ENCODE results near the gene RFPL4AL1.

Gene RFPL4AL1

GRCh38 chr19:55777528-55777927 lies 8.6 kb downstream of the RFPL4AL1 start:
- Histone ChIP-seq H3K9me3 (ENCODE audit: control insufficient read depth, low read depth, low read length) (peaks cover 60% of the 10 kb centered on the region), H3K9ac (ENCODE audit: low read length) (no peak overlapping the region), H3K4me1 (ENCODE audit: control insufficient read depth, low read depth, low read length) (no peaks in the 10 kb centered on the region), H3K36me3 (ENCODE audit: control insufficient read depth, low read depth, low read length) (no peaks in the 10 kb centered on the region), H3K27me3 (ENCODE audit: control insufficient read depth, insufficient read depth, low read length) (no peaks in the 10 kb centered on the region), H3K4me3 (ENCODE audit: low read length) (no peak overlapping the region), H3K27ac (ENCODE audit: low read length) (no peak overlapping the region)

GRCh38 chr19:55778331-55778730 lies 9.4 kb downstream of the RFPL4AL1 start:
- H3K9me3 ChIP-seq (ENCODE audit: control insufficient read depth, low read depth, low read length): peaks cover 63% of the 10 kb centered on the region
- H3K27me3 ChIP-seq (ENCODE audit: control insufficient read depth, insufficient read depth, low read length): no peaks in the 10 kb centered on the region

GRCh38 chr19:55781112-55781511 lies 12.2 kb downstream of the RFPL4AL1 start:
- H3K9ac ChIP-seq (ENCODE audit: low read length): no peak overlapping the region
- H3K27ac ChIP-seq (ENCODE audit: low read length): no peak overlapping the region
- no peak overlapping the region for H3K4me3 ChIP-seq (ENCODE audit: low read length)
- no peaks in the 10 kb centered on the region for H3K27me3 ChIP-seq (ENCODE audit: control insufficient read depth, insufficient read depth, low read length)
- H3K9me3 ChIP-seq (ENCODE audit: control insufficient read depth, low read depth, low read length): peaks cover 69% of the 10 kb centered on the region
- H3K36me3 ChIP-seq (ENCODE audit: control insufficient read depth, low read depth, low read length): no peaks in the 10 kb centered on the region
- H3K4me1 ChIP-seq (ENCODE audit: control insufficient read depth, low read depth, low read length): no peaks in the 10 kb centered on the region

More at GRCh38 chr19:55778331-55778730, 9.4 kb downstream of the RFPL4AL1 start:
- Histone ChIP-seq H3K4me1 (ENCODE audit: control insufficient read depth, low read depth, low read length) (no peaks in the 10 kb centered on the region), H3K36me3 (ENCODE audit: control insufficient read depth, low read depth, low read length) (no peaks in the 10 kb centered on the region), H3K9ac (ENCODE audit: low read length) (no peak overlapping the region), H3K27ac (ENCODE audit: low read length) (no peak overlapping the region), H3K4me3 (ENCODE audit: low read length) (no peak overlapping the region)

- no peaks in the 10 kb centered on the region for H3K27me3 ChIP-seq (ENCODE audit: control insufficient read depth, insufficient read depth, low read length)
- no peaks in the 10 kb centered on the region for H3K36me3 ChIP-seq (ENCODE audit: control insufficient read depth, low read depth, low read length)
- H3K9me3 ChIP-seq (ENCODE audit: control insufficient read depth, low read depth, low read length): peaks cover 55% of the 10 kb centered on the region
- H3K4me1 ChIP-seq (ENCODE audit: control insufficient read depth, low read depth, low read length): no peaks in the 10 kb centered on the region
- no peak overlapping the region for H3K4me3 ChIP-seq (ENCODE audit: low read length)
- H3K9ac ChIP-seq (ENCODE audit: low read length): no peak overlapping the region
- H3K27ac ChIP-seq (ENCODE audit: low read length): no peak overlapping the region
These were observed 26.1 kb downstream of the RFPL4AL1 start for GRCh38 chr19:55795021-55795420.

GRCh38 chr19:55801416-55801815 lies 32.5 kb downstream of the RFPL4AL1 start:
- Histone ChIP-seq H3K9ac (ENCODE audit: low read length) (no peak overlapping the region), H3K4me1 (ENCODE audit: control insufficient read depth, low read depth, low read length) (no peaks in the 10 kb centered on the region), H3K36me3 (ENCODE audit: control insufficient read depth, low read depth, low read length) (no peaks in the 10 kb centered on the region), H3K27ac (ENCODE audit: low read length) (no peak overlapping the region), H3K9me3 (ENCODE audit: control insufficient read depth, low read depth, low read length) (peaks cover 62% of the 10 kb centered on the region), H3K27me3 (ENCODE audit: control insufficient read depth, insufficient read depth, low read length) (no peaks in the 10 kb centered on the region), H3K4me3 (ENCODE audit: low read length) (no peak overlapping the region)

GRCh38 chr19:55802281-55802680 lies 33.4 kb downstream of the RFPL4AL1 start:
- no peaks in the 10 kb centered on the region for H3K36me3 ChIP-seq (ENCODE audit: control insufficient read depth, low read depth, low read length)

GRCh38 chr19:55809381-55810058 lies 40.6 kb downstream of the RFPL4AL1 start:
- no peak overlapping the region for H3K27ac ChIP-seq (ENCODE audit: low read length)
- H3K9me3 ChIP-seq (ENCODE audit: control insufficient read depth, low read depth, low read length): peaks cover 68% of the 10 kb centered on the region
- no peaks in the 10 kb centered on the region for H3K4me1 ChIP-seq (ENCODE audit: control insufficient read depth, low read depth, low read length)
- H3K9ac ChIP-seq (ENCODE audit: low read length): no peak overlapping the region
- no peaks in the 10 kb centered on the region for H3K36me3 ChIP-seq (ENCODE audit: control insufficient read depth, low read depth, low read length)
- H3K4me3 ChIP-seq (ENCODE audit: low read length): no peak overlapping the region
- H3K27me3 ChIP-seq (ENCODE audit: control insufficient read depth, insufficient read depth, low read length): no peaks in the 10 kb centered on the region

More at GRCh38 chr19:55802281-55802680, 33.4 kb downstream of the RFPL4AL1 start:
- Histone ChIP-seq H3K4me1 (ENCODE audit: control insufficient read depth, low read depth, low read length) (no peaks in the 10 kb centered on the region), H3K4me3 (ENCODE audit: low read length) (no peak overlapping the region), H3K27me3 (ENCODE audit: control insufficient read depth, insufficient read depth, low read length) (no peaks in the 10 kb centered on the region), H3K9ac (ENCODE audit: low read length) (no peak overlapping the region), H3K27ac (ENCODE audit: low read length) (no peak overlapping the region), H3K9me3 (ENCODE audit: control insufficient read depth, low read depth, low read length) (peaks cover 68% of the 10 kb centered on the region)

GRCh38 chr19:55811340-55811739 lies 42.4 kb downstream of the RFPL4AL1 start:
- H3K9me3 ChIP-seq (ENCODE audit: control insufficient read depth, low read depth, low read length): peaks cover 71% of the 10 kb centered on the region
- no peak overlapping the region for H3K9ac ChIP-seq (ENCODE audit: low read length)
- no peaks in the 10 kb centered on the region for H3K27me3 ChIP-seq (ENCODE audit: control insufficient read depth, insufficient read depth, low read length)
- H3K4me3 ChIP-seq (ENCODE audit: low read length): no peak overlapping the region
- H3K4me1 ChIP-seq (ENCODE audit: control insufficient read depth, low read depth, low read length): no peaks in the 10 kb centered on the region
- H3K36me3 ChIP-seq (ENCODE audit: control insufficient read depth, low read depth, low read length): no peaks in the 10 kb centered on the region
- H3K27ac ChIP-seq (ENCODE audit: low read length): no peak overlapping the region

GRCh38 chr19:55812449-55812848 lies 43.5 kb downstream of the RFPL4AL1 start:
- Histone ChIP-seq H3K9me3 (ENCODE audit: control insufficient read depth, low read depth, low read length) (peaks cover 72% of the 10 kb centered on the region), H3K4me3 (ENCODE audit: low read length) (no peak overlapping the region), H3K27ac (ENCODE audit: low read length) (no peak overlapping the region), H3K36me3 (ENCODE audit: control insufficient read depth, low read depth, low read length) (no peaks in the 10 kb centered on the region), H3K9ac (ENCODE audit: low read length) (no peak overlapping the region), H3K27me3 (ENCODE audit: control insufficient read depth, insufficient read depth, low read length) (no peaks in the 10 kb centered on the region), H3K4me1 (ENCODE audit: control insufficient read depth, low read depth, low read length) (no peaks in the 10 kb centered on the region)

- peaks cover 72% of the 10 kb centered on the region for H3K9me3 ChIP-seq (ENCODE audit: control insufficient read depth, low read depth, low read length)
- H3K36me3 ChIP-seq (ENCODE audit: control insufficient read depth, low read depth, low read length): no peaks in the 10 kb centered on the region
These were observed 45.0 kb downstream of the RFPL4AL1 start for GRCh38 chr19:55813906-55814305.

GRCh38 chr19:55820037-55820436 lies 51.1 kb downstream of the RFPL4AL1 start:
- H3K9me3 ChIP-seq (ENCODE audit: control insufficient read depth, low read depth, low read length): peaks cover 60% of the 10 kb centered on the region
- no peaks in the 10 kb centered on the region for H3K4me1 ChIP-seq (ENCODE audit: control insufficient read depth, low read depth, low read length)
- no peaks in the 10 kb centered on the region for H3K27me3 ChIP-seq (ENCODE audit: control insufficient read depth, insufficient read depth, low read length)
- H3K27ac ChIP-seq (ENCODE audit: low read length): no peak overlapping the region
- H3K4me3 ChIP-seq (ENCODE audit: low read length): no peak overlapping the region
- H3K9ac ChIP-seq (ENCODE audit: low read length): no peak overlapping the region
- no peaks in the 10 kb centered on the region for H3K36me3 ChIP-seq (ENCODE audit: control insufficient read depth, low read depth, low read length)

More at GRCh38 chr19:55813906-55814305, 45.0 kb downstream of the RFPL4AL1 start:
- Histone ChIP-seq H3K27ac (ENCODE audit: low read length) (no peak overlapping the region), H3K27me3 (ENCODE audit: control insufficient read depth, insufficient read depth, low read length) (no peaks in the 10 kb centered on the region), H3K9ac (ENCODE audit: low read length) (no peak overlapping the region), H3K4me1 (ENCODE audit: control insufficient read depth, low read depth, low read length) (no peaks in the 10 kb centered on the region), H3K4me3 (ENCODE audit: low read length) (no peak overlapping the region)
